Esophagus mucosa (tissue), 1 donor: ENCODE results near the gene CDC14B. TPM values are rescaled to one million over a fixed set of nuclear protein-coding genes. Genes with fewer than 3 reads are reported as not detected.

Experiments
- ATAC-seq: fragments of 200-7000 bp; cut with Tn5 transposase; one replicate; pipeline ENCODE4 v1.9.1; 2020
- total RNA-seq: library from RNA; stranded (reverse); gene quantifications from one replicate; pipeline ENCODE4 v1.2.4, GENCODE V29; 2023
- donor health status: DM: yes; HTN: yes; CAD: no.

CDC14B gene
- total RNA-seq, 1 donor from 2014 or later: 7.0 TPM

DNA sequence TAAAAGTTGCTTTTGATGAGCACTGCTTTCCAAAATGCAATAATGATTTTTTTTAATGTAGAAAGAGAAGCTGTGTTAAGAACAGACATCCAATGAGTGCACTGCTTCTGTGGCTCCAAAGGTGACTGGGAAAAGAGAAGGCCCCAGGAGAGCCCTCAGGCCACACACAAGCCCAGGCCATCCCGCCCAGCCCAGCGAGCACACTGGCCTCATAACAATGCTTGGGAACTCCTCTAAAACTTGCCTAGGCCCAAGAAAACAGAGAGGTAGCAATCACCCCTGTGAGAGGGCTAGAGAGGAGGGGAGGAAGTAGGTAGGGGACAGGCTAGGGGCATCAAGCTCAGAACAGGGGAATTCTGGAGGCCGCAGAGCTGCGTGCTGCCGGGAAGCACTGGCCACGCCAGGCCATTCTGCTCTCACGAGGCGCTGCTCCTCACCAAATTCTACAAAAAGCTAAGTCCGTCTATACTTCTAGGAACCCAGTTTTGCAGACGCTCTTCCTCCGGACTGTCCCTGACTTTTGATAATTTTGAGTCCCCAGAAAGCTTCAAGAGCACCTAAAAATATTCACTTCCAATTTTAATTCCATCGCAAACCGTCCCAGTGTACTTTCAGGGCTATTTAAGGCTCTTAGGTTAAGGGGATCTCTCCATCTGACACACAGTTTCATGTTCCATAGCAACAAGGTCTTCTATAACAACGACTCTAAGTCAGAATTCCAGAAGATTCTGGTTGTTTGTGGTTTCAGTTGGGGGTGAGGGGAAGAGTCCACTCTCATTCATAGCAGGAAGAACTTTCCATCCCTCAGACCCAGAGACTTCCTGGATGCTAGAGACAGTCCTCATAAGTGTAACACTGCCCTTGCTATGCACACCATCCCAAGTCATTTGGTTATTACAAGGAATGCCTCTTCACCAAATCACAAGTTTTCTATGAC lies 118.7 kb downstream of the CDC14B start:
- ATAC-seq: no peak

DNA sequence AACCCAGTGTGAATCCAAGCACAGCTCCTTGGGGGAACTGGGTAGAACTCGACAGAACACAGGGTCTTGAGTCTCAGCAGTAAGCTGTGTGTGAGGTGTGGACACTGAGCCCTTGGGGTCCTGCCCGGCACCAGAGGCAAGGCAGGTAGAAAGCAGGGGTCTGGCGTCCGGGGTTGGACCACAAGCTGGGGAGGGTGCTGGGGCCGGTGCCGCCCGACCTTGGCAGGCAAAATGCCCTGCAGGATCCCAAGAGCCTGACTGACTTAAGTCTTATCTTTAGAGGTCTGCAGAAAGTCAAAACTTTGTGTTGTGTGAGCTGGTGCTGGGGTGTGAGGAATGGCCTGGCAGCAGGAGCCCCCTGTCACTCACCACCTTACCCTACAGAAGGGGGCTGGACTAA lies 120.4 kb downstream of the CDC14B start:
- ATAC-seq: no peak

DNA sequence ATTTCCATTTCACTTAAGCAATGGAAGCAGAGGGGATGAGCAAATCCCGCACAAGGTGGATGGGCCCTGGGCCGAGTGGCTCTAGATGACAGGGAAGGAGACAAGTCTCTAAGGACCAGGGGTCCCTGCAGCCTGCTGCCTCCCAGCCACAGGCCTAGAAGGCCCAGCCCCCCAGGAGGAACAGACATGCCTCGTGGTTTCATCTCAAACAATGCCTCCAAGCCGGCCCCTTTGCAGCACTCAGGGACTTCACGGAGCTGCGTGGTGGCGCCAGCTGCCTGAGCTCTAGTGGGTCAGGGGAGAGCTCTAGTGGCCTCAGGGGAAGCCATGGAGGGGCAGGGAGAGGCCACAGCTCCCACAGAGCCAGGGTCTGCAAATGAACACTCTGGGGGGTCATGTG lies 120.8 kb downstream of the CDC14B start:
- no peak for ATAC-seq

DNA sequence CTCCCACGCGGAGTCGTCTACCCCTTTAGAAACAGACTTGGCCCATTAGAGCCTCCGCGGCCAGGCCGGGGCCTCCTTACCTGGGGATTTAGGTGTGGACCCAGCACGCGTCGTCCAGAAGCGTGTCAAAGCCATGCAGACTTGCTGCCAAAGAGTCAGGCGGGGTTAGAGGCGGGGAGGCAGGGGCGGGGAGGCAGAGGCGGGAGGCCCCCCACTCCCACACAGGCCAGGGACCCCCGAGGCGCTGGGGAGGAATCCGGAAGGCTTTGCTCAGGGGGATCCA lies 122.6 kb downstream of the CDC14B start:
- no peak for ATAC-seq

DNA sequence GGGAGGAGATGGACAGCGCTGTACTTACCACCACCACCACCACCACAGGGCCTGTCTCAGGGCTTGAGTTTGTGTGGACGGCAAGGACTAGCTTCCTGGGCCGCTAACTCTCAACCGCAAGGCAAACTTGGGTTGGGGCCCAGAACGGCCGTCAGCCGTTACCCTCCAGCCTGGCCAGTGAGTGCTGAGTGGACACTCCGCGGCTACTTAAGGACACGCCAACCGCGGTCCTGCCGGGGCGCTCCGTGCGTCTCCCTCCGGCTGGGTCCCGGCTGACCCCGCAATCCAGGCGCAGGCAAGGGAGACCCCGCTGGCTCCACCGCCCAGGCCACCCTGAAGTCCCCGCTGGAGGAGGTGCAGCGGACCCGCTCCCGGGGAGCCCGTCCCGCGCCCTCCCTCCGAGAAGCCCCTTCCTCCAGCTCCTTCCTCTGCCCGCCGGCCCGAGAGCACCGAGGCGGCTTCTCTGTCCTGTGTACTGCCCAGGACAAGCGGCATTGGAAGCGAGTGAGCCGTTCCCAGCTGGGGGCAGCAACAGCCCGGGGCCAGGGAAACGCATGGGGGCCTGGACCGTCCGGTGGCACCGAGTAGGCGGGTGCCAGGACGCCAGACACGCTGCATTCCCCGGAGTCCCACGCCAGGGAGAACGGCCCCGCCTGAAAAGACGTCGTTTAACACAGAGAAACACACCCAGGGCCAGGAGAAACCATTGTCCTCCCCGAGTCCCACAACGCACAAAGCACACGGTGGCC lies 123.1 kb downstream of the CDC14B start:
- no peak for ATAC-seq

DNA sequence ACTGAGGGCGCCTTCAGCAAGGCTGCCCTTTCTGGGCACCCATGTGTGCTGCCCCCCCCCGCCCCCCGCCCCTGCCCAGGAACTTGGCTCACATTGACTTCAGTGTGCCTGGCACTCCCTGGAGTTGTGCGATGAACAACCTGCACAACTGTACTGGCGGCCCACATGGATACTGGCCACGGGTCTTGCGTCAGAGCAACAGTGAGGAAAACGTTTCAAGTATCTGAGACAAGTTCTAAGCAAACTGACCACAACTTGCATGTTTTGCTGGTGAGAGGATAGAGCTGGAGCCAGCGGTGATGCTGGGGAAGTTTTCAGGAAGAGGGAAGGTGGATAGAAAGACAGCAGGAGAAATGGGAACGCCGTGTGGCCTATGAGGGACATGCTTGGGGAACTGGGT lies 124.3 kb downstream of the CDC14B start:
- ATAC-seq: no peak

DNA sequence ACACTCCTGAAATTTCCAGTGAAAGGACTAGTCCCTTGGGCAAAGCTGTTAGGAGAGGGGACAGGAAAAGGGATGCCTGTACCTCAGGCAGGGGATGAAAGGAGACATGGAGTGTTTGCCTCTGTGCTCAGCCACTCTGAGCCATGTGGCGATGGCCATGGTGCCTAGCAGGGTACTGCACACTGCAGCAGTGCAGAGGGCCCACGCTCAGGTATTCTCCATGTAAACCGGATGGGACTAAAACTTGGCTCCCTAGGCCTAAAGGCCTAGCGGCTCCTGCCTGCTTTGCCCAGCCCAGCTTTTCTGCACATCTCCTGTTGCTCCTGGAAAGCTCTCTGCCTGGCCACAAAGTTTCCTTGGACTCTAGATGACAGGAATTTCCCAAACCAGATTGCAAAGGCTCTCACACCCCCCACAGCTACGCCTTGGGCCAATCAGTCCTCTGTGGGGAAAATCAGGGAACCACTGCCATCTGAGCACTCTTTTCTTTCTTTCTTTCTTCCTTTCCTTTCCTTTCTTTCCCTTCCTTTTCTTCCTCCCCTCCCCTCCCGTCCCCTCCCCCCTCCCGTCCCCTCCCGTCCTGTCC lies 125.3 kb downstream of the CDC14B start:
- ATAC-seq: no peak

DNA sequence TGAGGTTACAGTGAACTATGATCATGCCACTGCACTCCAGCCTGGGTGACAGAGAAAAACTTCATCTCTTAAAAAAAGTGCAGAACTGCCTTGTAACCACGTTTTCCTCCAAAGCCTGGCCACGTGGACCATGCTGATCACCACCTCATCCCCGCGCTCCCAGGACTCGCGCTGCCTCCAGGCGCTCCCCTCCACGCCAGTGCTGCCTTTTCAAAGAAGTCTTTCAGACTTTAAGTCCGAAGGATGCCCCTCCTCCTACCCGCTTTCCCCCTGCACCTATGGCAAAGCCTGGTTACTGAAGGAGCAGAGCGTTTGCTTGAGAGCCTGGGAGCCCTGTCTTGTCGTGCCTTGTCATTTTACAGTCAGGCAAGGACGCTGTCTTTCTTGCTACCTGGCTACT lies 125.9 kb downstream of the CDC14B start:
- no peak for ATAC-seq

DNA sequence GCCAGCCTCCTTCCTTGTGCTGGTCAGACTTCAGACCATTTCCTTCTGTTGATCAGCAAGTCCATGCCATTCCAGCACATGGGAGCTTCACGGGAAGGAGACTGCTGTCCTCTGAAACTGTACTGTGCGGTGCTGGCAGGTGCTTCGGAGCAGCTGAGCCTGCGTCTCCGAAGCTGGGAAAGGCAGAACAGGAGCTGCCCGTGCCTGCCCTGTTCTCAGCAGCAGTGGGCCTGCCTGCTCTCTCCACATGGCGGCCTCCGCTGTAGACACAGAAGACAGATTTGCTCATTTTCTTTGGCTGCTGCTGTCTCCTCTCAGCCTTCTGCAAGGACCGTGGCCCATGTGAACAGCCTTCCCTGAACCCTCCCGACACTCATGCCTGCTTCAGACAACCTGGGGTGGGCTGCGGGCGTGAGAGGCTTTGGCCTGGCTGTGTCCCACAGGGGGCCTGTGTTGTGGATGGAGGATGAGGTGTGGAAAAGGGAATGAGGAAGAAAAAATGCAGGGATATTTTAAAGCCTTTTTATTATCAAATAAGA lies 126.6 kb downstream of the CDC14B start:
- no peak for ATAC-seq

DNA sequence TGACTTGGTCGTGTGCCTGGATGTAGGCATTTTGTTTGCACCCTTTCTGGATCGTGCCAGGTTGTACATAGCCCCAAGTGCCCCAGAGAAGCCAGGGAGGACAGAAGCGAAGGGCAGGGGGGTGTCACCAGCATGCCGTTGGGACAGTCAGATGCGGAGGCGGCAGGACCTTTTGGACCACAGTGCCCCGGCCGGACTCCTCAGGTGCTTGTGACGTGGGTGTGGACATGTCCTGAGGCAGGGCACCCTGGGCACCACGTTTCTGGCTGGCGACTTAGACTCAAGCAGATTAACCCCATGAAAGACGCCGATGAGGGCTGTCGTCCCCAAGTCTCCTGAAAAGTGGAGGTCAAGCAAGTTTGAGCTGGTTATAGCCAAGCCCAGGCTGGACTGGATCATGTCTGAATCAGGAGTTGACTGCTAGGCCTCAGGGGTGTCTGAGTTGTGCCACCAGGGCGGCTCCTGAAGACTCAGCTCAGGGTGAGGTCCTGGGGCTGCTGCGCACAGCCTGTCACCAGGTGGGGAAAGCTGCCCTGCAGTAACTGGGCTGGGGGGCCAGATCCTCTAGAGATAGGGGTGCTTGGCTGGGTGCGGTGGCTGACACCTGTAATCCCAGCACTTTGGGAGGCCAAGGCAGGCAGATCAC lies 127.6 kb downstream of the CDC14B start:
- no peak for ATAC-seq

DNA sequence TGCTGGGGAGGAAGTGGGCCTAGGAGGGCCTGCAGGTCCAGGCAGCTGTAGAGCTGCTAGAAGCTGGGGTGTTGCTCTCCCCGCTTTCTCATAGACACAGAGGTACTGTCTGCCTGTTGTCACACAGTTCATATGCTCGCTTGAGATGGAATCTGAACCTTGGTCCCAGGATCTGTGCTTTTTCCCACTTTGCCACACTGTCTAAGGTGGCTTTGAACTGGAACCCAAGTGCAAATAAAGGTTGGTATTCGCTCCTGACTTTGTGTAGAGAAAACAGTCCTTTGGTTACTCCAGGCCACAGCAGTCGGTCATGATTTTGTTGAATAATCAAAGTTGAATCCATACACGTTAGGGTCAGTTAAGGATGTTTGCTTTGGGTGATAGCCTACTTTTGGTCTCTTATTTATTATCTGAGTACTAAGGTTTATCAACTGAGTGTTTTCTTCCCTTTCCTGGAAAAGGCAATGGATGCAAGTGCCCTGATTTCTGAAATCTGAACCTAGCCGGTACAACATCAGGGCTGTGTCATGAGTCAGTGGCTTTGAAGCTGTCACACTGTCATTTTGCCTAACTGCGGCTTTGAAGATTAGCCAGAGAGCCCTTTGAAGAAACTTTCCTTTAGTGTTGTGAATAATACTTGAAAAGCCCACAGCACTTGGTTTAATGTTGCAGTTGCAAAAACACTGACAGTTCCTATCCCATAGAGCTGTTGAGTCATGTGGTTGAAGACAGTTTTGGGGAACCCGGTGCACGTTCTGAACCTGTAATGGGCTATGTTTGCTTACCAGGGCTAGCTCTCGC lies 128.4 kb downstream of the CDC14B start:
- ATAC-seq: no peak

DNA sequence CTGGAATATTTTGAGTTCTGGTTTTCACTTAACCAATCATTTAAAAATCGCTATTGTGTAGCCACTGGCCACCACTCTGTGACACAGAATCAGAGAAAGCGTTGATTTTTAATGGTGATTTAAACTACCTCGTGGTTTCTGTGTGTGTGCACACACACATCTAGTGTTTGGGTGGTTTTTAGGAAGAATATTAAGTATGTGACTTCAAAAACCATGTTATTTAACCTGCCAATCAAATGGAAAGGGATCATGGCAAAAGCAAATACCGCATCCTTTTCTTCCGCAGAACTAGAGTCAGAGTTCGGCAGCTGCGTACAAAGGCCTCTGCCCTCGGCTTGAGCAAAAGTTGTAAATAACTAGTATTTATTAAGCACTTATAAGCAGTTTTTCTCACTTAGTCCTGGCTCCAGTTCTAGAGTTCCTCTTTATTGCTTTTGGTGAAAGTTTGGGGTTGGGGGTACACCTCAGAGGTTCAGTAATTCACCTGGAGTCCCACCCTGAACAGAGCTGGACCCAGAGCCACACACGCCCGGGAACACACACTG lies 129.0 kb downstream of the CDC14B start:
- no peak for ATAC-seq

DNA sequence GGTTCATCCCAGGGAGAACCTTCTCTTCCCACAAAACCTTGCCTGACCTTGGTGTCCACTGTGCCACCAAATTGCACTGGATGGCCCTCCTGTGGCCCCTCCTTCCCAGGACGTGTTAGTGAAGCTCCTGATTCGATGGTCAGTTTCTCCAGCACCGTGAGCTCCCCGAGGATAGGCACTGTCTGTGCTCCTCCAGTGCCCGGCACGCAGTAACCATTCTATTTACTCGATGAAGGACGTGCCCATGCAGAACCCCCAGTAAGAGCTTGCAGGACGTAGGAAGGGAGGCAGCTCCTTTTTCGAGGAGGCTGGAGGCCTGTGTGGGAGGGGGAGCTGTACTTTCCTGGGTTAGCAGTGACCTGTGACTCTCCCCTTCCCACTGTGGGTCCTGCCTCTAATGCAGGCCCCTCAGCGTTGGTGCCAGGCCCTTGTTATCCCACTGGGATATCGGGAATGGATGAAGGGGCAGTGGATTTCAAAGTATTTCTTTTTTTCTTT lies 130.1 kb downstream of the CDC14B start:
- no peak for ATAC-seq

DNA sequence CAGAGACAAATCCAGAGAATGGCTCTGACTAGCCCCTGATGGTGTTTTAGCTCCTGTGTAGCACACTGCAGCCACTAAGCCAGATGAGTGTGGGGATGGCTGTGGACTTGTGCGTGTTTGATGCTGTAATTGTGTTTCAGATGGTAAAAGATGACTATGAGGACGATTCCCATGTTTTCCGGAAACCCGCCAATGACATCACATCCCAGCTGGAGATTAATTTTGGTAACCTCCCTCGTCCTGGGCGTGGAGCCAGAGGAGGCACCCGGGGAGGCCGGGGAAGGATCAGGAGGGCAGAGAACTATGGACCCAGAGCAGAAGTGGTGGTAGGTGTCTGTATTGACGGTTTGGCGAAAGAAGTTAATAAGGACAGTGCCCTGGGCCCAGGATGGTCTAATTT lies 131.7 kb downstream of the CDC14B start:
- no peak for ATAC-seq

DNA sequence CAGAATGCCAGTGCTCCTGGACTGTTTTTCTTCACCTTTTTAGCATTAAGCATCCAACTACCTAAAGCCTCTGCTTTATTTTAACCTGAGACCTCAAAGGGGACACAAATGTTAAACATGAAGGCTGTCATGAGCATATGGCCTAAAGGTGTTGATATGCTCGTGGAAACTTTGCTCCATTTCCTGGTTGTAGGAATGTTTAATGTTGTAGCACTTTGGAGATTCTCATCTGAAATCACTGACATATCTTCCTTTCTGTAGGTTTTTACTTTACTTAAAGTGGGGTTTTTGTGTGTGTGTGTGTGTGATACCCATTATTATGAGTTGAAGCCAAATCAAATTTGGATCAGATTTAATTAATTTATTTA lies 132.6 kb downstream of the CDC14B start:
- no peak for ATAC-seq

DNA sequence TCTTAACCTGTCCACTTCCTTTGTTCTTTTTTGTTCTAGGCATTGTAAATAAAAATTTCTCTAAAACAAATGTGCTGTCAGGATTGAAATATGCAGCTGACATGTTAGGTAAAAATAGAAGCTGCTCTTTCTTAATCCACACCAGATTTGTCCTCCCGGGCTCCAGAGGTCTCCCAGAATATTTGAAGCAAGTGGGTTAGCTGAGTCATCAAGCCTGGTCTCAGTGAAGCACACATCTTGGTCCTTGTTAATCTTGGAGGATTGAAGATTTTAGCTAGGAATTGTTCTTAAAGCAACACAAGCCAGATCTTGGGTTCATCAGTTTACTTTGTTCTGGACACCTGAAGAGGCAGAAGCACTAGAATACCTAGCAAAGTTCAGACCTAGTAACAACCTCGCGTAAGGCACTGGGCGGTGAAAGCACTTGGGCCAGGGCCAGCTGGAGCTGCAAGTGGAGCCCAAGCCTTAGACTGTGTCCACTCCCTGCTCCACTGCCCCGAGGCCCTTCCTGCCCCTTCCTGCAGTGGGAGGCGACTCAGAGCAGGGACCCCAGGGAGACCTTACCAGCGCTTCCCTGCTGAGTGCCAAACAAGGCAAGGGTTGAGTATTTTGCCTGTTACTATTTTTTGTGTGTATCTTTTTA lies 133.1 kb downstream of the CDC14B start:
- ATAC-seq: no peak

DNA sequence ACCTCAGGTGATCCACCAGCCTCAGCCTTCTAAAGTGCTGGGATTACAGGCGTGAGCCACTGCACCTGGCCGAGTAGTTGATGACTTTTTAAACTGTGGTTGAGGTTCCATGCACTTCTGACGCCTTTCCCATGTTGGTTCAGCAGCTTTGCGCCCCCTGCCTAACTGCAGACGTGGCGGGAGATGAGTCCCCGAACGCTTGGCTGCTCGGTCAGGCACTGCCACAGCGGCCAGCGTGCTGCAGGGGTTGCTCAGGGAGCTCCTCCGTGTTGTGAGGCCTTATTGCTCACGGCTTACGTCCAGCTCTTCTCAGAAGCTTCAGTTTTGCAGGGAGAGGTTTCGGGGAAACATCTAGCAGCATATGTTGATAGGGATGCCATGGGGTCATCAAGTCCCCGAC lies 134.4 kb downstream of the CDC14B start:
- no peak for ATAC-seq

DNA sequence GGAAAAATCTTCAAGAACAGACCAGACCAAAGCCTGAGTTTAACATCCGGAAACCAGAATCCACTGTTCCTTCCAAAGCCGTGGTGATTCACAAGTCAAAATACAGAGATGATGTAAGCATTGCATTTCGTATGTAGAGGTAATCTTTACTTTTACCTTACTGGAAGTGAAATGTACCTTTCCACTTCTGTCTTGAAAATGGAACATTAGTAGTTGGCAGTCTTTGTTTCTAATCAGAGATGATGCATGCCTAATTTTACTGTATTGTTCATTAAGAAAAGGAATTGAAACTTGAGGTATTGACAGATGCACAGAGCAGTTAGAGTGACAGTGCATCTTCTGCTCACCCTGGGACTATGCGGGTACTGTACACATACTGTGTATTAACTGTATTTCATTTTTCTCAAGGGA lies 135.1 kb downstream of the CDC14B start:
- no peak for ATAC-seq

DNA sequence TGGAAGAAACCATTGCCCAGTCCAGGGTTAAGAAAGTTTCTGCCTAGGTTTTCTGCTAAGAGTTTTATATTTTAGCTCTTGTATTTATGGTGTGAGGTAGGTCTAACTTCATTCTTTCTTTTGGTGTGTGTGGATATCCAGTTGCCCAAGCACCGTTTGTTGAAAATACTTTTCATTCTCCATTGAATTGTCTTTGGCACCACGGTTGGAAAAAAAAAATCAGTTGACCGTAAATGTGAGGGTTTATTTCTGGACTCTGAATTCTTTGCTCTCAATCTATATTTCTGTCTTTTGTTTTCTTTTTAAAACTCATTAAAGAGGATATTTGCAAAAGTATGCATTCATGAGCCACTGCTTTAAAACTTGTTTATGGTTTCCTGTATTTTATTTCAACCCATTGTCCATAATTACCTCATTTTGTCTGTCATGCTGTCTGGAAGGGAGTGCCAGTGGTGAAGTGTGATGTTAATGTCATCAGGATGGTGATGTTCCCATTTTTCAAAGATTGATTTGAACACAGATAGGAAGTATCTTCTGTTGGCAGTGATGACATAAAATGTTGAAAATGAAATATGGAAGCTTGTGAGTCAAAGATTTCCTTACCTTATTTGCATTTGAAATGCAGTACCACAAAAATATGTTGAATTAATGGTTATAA lies 135.8 kb downstream of the CDC14B start:
- no peak for ATAC-seq

DNA sequence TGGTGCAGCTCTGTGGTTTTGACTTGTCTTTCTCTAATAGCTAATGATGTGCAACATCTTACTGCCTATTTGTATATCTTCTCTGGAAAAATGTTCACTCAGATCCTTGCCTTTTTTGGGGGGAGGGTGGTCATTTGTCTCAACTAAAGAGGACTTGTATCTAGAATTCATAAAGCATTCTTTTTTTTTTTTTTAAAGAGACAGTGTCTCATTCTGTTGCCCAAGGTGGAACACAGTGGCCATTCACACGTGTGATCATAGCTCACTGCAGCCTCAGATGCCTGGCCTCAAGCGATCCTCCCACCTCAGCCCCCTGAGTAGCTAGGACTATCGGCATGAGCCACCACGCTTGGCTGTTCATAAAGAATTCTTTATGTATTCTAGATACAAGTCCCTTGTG lies 136.4 kb downstream of the CDC14B start:
- ATAC-seq: no peak

DNA sequence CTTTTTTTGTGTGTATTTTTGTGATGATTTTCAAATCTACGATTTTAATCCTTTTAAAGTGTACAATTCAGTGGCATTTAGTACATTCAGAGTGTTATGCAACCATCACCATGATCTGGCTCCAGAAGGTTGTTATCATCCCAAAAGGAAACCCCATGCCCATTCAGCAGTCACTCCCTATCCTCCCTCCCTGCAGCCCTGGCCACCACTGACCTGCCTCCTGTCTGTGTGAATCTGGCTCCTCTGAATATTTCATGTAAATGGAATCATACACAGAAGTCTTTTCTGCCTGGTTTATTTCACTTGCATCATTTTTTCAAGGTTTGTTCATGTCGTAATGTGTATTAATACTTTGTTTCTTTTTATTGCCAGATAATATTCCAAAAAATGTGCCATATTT lies 137.2 kb downstream of the CDC14B start:
- ATAC-seq: no peak
